GM18498 (cell line): ENCODE data around the gene TMEM131.
A peak's percentile ranks its signal among the peaks of the same experiment; 100 is the strongest.
"Not testable (repeated sequence)": the region's sequence is repeated elsewhere in the genome, so short reads cannot be mapped to it uniquely, and the experiment has no call there.

Experiments used
- ATAC-seq: cut with Tn5 transposase; IDR thresholded peaks from one replicate; pipeline ENCODE4 v1.9.1; 2021; ENCODE audit warnings: mild to moderate bottlenecking, moderate library complexity; ENCODE audit not compliant: unreplicated experiment

TMEM131 gene

DNA sequence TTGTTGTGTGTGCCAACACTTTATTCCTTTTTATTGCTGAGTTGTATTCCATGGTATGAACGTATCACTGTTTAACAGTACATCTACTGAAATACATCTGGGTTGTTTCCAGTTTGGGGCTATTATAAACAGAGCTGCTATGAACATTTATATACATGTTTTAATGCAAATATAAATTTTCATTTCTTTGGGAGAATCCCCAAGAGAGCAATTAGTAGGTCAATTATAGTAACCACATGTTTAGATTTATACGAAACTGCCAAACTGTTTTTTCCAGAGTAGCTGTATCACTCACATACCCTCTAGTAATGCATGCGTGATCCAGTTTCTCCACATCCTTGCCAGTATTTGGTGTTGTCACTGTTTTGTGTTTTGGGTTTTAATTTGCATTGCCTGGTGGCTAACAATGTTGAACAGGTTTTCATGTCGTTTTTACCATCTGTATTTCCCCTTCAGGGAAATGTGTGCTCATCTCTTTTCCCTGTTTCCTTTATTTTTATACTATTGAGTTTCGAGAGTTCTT is 81.0 kb downstream of the TMEM131 start:
- ATAC-seq, result no peak

DNA sequence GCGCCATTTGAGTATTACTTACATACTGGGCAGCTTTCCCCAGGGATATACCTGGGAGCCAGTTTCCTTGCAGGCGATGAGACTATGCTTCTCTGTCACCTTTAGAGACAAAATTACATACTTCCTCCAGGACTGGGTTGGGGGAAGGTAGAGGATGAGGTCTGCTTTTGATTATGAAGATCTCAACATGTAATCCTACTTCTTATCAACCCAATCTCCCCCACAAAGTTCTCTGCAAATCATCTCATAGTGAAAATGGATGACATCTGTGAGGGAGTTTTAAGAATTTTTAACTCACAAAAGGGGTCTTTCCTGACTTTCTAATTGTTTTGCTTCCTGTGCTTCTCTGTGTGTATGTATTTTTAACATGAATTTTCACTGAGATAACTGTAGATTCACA is 81.9 kb downstream of the TMEM131 start:
- ATAC-seq, result no peak

- no peak for ATAC-seq
These were observed 83.7 kb downstream of the TMEM131 start for GRCh38 chr2:97911922-97912575.

GRCh38 chr2:97911206-97911921 is 84.4 kb downstream of the TMEM131 start:
- ATAC-seq, result peak; percentile 70

DNA sequence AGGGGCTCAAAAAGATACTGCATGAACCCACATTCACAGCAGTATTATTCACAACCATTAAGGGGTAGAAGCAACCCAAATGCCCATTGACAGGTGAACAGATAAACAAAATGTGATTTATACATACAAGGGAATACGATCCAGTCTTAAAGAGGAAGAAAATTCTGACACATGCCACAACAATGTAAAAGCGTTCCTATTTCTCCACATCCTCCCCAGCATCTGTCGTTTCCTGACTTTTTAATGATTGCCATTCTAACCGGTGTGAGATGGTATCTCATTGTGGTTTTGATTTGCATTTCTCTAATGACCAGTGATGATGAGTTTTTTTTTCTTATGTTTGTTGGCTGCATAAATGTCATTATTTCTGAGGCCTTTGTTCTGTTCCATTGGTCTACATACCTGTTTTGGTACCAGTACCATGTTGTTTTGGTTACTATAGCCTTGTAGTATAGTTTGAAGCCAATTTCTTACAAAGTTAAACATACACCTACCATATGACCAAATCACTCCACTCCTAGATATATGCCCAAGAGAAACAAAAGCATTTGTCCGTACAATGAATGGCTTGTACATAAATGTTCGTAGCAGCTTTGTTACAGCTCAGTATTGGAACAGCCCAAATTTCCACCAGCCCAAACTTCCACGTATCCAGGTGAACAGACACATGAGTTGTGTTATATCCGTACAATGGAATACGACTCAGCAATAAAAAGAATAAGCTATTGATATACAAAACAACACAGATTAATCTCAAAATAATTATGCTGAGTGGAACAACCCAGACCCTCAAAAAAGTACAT is 85.1 kb downstream of the TMEM131 start:
- ATAC-seq, result no peak

DNA sequence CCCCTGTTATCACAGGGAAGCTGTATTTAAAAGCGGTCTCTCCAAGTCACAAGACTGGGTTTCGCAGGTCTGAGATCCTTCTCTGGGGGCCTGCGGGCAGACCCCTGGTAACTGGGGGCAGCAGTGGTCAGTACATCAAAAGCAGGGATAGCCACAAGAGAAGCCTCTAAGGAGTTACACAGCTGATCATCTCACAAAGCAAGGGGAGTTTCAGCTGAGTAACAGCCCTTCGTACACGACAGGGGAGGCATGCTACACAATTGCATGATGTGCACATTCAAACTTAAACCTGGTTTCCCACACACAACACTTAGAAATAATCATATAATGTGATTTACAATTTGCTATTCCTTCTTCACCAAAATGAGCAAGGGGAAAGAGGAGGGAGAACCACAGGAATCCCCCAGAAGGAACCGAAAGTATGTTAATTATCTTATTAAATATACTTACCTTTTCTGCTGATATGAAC is 87.5 kb downstream of the TMEM131 start:
- ATAC-seq, result no peak

- no peak for ATAC-seq
These were observed 88.2 kb downstream of the TMEM131 start for GRCh38 chr2:97907369-97908100.

DNA sequence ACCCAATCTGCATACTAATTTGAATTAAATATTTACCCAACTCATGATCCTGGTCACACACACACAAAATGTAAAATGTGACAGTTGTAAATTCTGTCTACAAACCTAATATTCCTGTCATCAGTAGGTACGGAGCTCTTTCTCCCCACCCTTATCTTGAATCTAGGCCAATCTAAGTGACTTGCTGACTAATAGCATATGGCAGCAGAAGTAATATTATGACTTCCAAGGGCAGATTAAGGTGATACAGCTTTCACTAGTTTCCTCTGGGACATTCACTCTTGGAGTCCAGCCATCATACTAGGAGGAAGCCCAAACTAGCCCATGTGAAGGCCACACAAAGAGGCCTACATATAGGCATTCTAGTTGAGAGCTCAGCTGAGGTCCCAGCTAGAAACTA is 89.4 kb downstream of the TMEM131 start:
- no peak for ATAC-seq

GRCh38 chr2:97905294-97905693 is 90.5 kb downstream of the TMEM131 start:
- ATAC-seq, result no peak

GRCh38 chr2:97901862-97902261 is 93.9 kb downstream of the TMEM131 start:
- ATAC-seq, result no peak

DNA sequence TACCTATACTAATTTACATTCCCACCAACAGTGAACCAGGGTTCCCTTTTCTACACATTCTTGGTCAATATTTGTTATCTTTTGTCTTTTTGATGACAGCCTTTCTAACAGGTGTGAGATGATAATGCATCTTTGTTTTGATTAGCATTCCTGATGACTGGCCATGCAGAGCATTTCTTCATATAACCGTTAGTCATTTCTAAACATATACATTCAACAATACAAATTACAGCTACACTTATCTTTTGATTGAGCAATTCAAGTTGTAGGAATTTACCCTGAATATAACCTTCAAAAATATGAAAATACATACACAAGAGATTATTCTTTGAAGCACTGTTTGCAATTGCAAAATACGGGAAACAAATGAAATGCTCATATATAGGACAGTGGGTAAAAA is 94.9 kb downstream of the TMEM131 start:
- ATAC-seq, result no peak

- ATAC-seq, result not testable (repeated sequence)
These were observed 102.7 kb downstream of the TMEM131 start for GRCh38 chr2:97893042-97893441.

- ATAC-seq, result no peak
These were observed 104.1 kb downstream of the TMEM131 start for GRCh38 chr2:97891611-97892010.

GRCh38 chr2:97889156-97889555 is 106.6 kb downstream of the TMEM131 start:
- no peak for ATAC-seq

DNA sequence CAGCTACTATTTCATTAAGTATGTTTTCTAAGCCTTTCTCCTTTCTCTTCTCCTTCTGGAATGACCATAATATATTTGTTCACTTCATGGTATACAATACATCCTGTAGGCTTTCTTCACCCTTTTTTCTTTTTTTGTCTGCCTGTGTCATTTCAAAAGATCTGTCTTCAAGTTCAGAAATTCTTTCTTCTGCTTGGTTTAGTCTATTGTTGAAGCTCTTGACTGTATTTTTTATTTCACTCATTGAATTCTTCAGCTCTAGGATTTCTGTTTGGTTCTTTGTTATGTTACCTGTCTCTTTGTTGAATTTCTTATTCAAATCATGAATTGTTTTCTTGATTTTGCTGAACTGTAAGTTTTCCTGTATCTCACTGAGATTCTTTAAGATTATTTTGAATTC is 109.9 kb downstream of the TMEM131 start:
- ATAC-seq, result no peak

DNA sequence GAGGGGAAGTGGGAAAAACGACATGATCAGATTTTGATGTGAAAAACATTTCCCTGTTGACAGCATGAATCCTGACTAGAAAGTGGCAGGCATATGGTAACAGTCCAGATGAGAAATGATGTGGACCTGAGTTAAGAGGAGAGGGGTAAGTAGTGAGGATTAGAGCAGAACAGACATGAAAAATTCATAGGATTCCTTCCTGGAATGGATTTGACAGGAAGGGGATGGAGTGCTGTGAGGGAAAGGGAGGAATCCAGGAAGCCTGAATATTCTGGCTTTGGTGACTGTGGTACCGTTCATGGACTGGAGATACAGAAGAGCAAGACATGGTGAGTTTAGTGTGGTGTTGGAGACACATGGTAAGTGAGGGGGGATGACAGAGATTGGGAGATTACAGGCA is 115.4 kb downstream of the TMEM131 start:
- no peak for ATAC-seq

GRCh38 chr2:97878865-97879264 is 116.9 kb downstream of the TMEM131 start:
- ATAC-seq, result no peak

DNA sequence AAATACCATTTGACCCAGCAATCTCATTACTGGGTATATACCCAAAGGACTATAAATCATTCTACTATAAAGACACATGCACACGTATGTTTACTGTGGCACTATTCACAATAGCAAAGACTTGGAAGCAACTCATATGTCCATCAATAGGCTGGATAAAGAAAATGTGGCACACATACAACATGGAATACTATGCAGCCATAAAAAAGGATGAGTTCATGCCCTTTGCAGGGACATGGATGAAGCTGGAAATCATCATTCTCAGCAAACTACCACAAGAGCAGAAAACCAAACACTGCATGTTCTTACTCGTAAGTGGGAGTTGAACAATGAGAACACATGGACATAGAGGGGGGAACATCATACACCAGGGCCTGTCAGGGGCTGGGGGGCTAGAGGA is 117.4 kb downstream of the TMEM131 start:
- not testable (repeated sequence) for ATAC-seq

- ATAC-seq, result no peak
These were observed 124.5 kb downstream of the TMEM131 start for GRCh38 chr2:97871096-97871780.

DNA sequence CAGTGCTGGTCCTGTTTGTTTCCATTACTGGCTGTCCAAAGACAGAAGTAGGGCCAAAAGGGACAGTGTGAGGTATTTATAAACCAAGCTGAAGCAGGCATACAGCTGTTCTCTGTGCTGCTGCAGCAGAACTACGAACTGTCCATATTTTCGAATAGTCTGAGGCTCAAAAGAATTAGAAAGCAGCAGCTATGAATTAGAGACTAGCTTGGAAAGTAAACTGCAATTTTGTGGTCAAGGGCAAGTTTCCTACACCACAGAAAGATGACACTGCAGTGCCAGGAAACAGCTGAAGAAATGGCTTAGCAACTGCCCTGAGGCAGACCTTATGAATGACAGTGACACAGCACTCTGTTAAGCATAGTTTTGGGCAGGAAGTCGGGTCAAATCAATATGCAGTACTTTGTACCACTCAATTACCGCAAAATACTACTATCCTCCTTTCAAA is 125.3 kb downstream of the TMEM131 start:
- peak; percentile 99 for ATAC-seq
